Natural killer cell (primary cell): ENCODE results near the gene SPOP. TPM values are rescaled to one million over a fixed set of nuclear protein-coding genes. Genes with fewer than 3 reads are reported as not detected.

ENCODE experiments used
- ATAC-seq, 3 donors: fragments of 150-1000 bp in 2 of 3; fragments of 200-7000 bp in 1 of 3; cut with Tn5 transposase; 1 replicate in 1 of 3; 2 replicates in 2 of 3; pipeline ENCODE4 v1.10.0; 2021; ENCODE audit warnings: mild to moderate bottlenecking in 2 of 3, moderate library complexity in 2 of 3
- DNase-seq, 2 donors: peaks; one replicate each; pipeline versions ENCODE4 v3.0.0 to v3.0.0-alpha.2; 2013 to 2021; ENCODE audit warnings: mixed read lengths in 1 of 2
- H3K27ac ChIP-seq: one replicate; pipeline ENCODE4 v1.5.1; 2013; ENCODE audit warnings: mild to moderate bottlenecking, low read length
- H3K27me3 ChIP-seq: one replicate; pipeline ENCODE4 v1.6.1; 2013; ENCODE audit warnings: low read length; ENCODE audit not compliant: control insufficient read depth, insufficient read depth
- H3K36me3 ChIP-seq: one replicate; pipeline ENCODE4 v1.6.1; 2013; ENCODE audit warnings: low read length; ENCODE audit not compliant: control insufficient read depth, insufficient read depth
- H3K4me1 ChIP-seq: one replicate; pipeline ENCODE4 v1.6.1; 2013; ENCODE audit warnings: low read length; ENCODE audit not compliant: control insufficient read depth, insufficient read depth
- H3K4me3 ChIP-seq: one replicate; pipeline ENCODE4 v1.5.1; 2013; ENCODE audit warnings: low read length
- H3K9me3 ChIP-seq: one replicate; pipeline ENCODE4 v1.6.1; 2013; ENCODE audit warnings: low read length; ENCODE audit not compliant: control insufficient read depth, insufficient read depth
- H3K27ac Mint-ChIP-seq, 2 donors: one replicate each; pipeline ENCODE4 v1.8.0; 2022; ENCODE audit warnings: mild to moderate bottlenecking in 2 of 2, mixed read lengths in 2 of 2, moderate library complexity in 1 of 2
- H3K27me3 Mint-ChIP-seq, 2 donors: one replicate each; pipeline ENCODE4 v1.8.0; 2022; ENCODE audit warnings: low read depth in 2 of 2, mixed read lengths in 2 of 2
- H3K36me3 Mint-ChIP-seq: one replicate; pipeline ENCODE4 v1.8.0; 2022; ENCODE audit warnings: mixed read lengths
- H3K4me1 Mint-ChIP-seq, 2 donors: one replicate each; pipeline ENCODE4 v1.8.0; 2022; ENCODE audit warnings: mixed read lengths in 2 of 2
- H3K4me3 Mint-ChIP-seq: one replicate; pipeline ENCODE4 v1.8.0; 2022; ENCODE audit warnings: mild to moderate bottlenecking, moderate library complexity, mixed read lengths
- H3K9me3 Mint-ChIP-seq, 2 donors: one replicate each; pipeline ENCODE4 v1.8.0; 2022; ENCODE audit warnings: mixed read lengths in 2 of 2
- WGBS: methylation state at CpG from one replicate; pipeline ENCODE4 v1.1.7; 2013; ENCODE audit warnings: missing lambda C conversion rate; ENCODE audit not compliant: insufficient coverage; 5-methylcytosine and 5-hydroxymethylcytosine counted together
- intact Hi-C: fragments of 100-400 bp; cut with micrococcal nuclease; formaldehyde crosslinking; loops from one replicate; pipeline ENCODE4 v1.14.2; 2022
- total RNA-seq, 4 donors: library from RNA; stranded (reverse); fragments of 120-200 nt in 1 of 4; gene quantifications; one replicate each; pipeline versions ENCODE4 v1.2.3 to v1.2.4, GENCODE V29; 2013 to 2022
- TF ChIP-seq, protein P1 (sequence below): fragments of 200-600 bp; IDR thresholded peaks from one replicate; pipeline ENCODE4 v1.8.0; 2022; ENCODE audit warnings: antibody characterized with exemption

SPOP gene
- total RNA-seq, 3 donors from 2014 or later (not counting 1 experiment from before 2014, with no cell fraction given) = 45.4 to 56.5 (median 54.7) TPM

DNA sequence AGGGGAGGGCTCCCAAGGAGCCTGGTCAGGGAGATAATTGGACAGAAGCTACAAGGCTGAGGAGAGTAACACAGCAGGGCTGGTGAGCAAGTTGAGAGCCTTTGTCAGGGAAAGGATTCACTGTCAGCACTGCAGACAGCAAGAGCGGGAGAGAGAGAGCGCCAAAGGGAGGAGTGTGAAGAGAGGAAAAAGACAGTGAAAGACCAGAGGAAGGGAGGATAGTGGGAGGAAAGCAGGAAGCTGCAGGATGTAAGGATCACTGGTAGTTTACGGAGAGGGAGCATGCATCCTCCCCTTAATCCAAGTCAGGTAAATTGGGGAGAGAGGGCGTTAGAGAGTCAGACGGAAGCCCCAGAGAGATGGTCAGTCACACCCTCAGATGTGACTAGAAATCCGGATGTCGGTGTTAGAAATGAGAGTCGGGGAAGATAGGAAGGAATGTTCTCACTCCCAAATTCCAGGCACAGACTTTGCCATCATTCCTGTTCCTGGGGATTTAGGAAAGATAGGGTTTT lies 13.8 kb upstream of the SPOP start:
- intact Hi-C loops = loop anchor here (10.0 kb wide), 1 partner anchor 287 kb away; no protein-coding TSS in a partner anchor
- no peak overlapping the region for H3K4me3 ChIP-seq
- Mint-ChIP-seq H3K36me3 (no peaks in the 10 kb centered on the region), H3K27me3 (no peaks in the 10 kb centered on the region), H3K27ac (no peak overlapping the region), H3K9me3 (no peaks in the 10 kb centered on the region), H3K4me1 (peaks cover 36 to 43% of the 10 kb centered on the region in 2 donors), H3K4me3 (no peak overlapping the region)
- no peaks in the 10 kb centered on the region for H3K27me3 ChIP-seq
- H3K9me3 ChIP-seq = no peaks in the 10 kb centered on the region
- ATAC-seq = no peak
- TF ChIP-seq, protein P1, sequence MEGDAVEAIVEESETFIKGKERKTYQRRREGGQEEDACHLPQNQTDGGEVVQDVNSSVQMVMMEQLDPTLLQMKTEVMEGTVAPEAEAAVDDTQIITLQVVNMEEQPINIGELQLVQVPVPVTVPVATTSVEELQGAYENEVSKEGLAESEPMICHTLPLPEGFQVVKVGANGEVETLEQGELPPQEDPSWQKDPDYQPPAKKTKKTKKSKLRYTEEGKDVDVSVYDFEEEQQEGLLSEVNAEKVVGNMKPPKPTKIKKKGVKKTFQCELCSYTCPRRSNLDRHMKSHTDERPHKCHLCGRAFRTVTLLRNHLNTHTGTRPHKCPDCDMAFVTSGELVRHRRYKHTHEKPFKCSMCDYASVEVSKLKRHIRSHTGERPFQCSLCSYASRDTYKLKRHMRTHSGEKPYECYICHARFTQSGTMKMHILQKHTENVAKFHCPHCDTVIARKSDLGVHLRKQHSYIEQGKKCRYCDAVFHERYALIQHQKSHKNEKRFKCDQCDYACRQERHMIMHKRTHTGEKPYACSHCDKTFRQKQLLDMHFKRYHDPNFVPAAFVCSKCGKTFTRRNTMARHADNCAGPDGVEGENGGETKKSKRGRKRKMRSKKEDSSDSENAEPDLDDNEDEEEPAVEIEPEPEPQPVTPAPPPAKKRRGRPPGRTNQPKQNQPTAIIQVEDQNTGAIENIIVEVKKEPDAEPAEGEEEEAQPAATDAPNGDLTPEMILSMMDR = no peak
- whole genome bisulfite sequencing = 96% methylated on average over 7 of the region's 8 CpGs
- no peaks in the 10 kb centered on the region for H3K36me3 ChIP-seq
- no peak overlapping the region for H3K27ac ChIP-seq
- DNase-seq = no peak
- H3K4me1 ChIP-seq = peaks cover 40% of the 10 kb centered on the region

DNA sequence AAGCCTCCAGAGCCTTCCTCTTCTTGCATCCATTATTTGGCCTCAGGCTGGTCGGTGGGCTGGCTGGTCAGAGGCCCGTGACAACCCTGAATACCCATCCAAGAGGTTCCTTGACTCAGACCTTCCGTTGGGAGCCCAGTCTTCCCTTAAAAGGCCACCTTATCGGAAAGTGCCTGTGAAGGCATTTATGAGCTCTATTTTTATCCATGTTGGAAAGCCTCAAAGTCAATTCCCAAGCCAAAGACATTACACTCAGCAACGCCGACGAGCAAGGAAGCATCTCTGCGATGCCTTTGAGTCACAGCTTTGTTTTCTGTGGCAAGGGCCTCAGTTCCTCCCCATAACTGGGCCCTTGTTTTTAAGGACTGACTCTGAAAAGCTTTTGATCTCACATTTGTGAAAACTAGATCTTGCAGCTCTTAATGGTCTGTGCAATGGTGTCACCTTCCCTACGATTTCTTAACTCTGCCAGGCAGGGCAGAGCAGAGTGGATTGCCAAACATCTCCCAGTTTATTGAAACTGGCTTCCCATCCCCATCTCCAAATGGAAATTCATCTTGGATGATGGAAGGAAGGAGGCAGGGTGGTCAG lies 13.3 kb upstream of the SPOP start:
- no peak overlapping the region for H3K4me3 ChIP-seq
- Mint-ChIP-seq H3K27ac (no peak overlapping the region), H3K4me1 (peaks cover 31 to 39% of the 10 kb centered on the region in 2 donors), H3K36me3 (no peaks in the 10 kb centered on the region), H3K27me3 (no peaks in the 10 kb centered on the region), H3K4me3 (no peak overlapping the region), H3K9me3 (no peaks in the 10 kb centered on the region)
- 93% methylated on average over 9 of the region's 9 CpGs for WGBS
- H3K27me3 ChIP-seq = no peaks in the 10 kb centered on the region
- TF ChIP-seq, protein P1 = no peak
- no peak overlapping the region for H3K27ac ChIP-seq
- intact Hi-C loops = loop anchor here (10.0 kb wide), 1 partner anchor 286 kb away; no protein-coding TSS in a partner anchor
- H3K9me3 ChIP-seq = no peaks in the 10 kb centered on the region
- DNase-seq = no peak
- ATAC-seq = no peak
- no peaks in the 10 kb centered on the region for H3K36me3 ChIP-seq
- H3K4me1 ChIP-seq = peaks cover 35% of the 10 kb centered on the region

DNA sequence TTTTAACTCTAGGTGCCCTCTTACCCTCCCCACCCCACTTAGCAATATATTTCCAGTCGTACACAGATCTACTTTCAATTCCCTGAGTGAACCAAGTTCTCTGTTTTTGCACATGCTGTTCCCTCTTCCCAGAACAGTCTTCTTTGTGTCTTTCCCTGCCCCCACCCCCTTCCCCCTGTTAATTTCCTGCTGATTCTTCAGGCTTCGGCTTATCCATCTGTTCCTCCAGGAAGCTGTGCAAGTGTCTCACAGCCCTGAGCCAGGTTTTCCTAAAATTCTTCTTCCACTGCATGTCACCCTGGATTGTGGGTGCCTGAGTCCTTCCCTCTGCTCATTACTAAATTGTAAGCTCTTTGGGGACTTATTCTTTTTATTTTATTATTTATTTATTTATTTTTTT lies 12.4 kb upstream of the SPOP start:
- Histone ChIP-seq H3K27me3 (no peaks in the 10 kb centered on the region), H3K27ac (no peak overlapping the region), H3K9me3 (no peaks in the 10 kb centered on the region), H3K36me3 (no peaks in the 10 kb centered on the region), H3K4me1 (peaks cover 25% of the 10 kb centered on the region), H3K4me3 (no peak overlapping the region)
- H3K27ac Mint-ChIP-seq = no peak overlapping the region
- H3K27me3 Mint-ChIP-seq = no peaks in the 10 kb centered on the region
- intact Hi-C loops = loop anchor here (10.0 kb wide), 1 partner anchor 285 kb away; no protein-coding TSS in a partner anchor
- WGBS = 84% methylated on average over 2 of the region's 2 CpGs
- DNase-seq (no peak), ATAC-seq (no peak)
- TF ChIP-seq, protein P1 = no peak
- no peaks in the 10 kb centered on the region for H3K9me3 Mint-ChIP-seq
- no peak overlapping the region for H3K4me3 Mint-ChIP-seq
- H3K36me3 Mint-ChIP-seq = no peaks in the 10 kb centered on the region
- H3K4me1 Mint-ChIP-seq = peaks cover 21 to 30% of the 10 kb centered on the region in 2 donors

DNA sequence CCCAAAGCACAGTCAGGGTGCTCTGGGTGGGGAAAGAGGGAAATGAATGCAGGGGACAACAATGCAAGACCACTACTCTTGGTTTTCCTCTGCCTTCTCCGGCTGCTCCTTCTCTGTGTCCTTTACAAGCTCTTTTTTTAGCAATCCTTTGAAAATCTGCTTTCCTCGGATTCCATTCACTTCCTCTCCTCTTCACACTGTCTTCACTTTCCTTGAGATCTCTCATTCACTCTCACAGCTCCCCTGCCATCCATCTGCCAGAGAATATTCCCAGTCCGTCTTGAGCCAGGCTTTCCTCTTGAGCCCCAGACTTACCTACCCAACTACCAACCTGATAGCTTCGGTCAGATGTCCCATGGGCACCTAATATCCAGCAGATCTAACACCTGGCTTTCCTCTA lies 11.0 kb upstream of the SPOP start:
- DNase-seq (no peak), ATAC-seq (no peak)
- Mint-ChIP-seq H3K36me3 (no peaks in the 10 kb centered on the region), H3K4me1 (peaks cover 16 to 24% of the 10 kb centered on the region in 2 donors), H3K27me3 (no peaks in the 10 kb centered on the region), H3K9me3 (no peaks in the 10 kb centered on the region), H3K27ac (peak overlapping the region; percentile 1 to 91), H3K4me3 (peak overlapping the region; percentile 6)
- Histone ChIP-seq H3K4me3 (no peak overlapping the region), H3K27me3 (no peaks in the 10 kb centered on the region), H3K36me3 (no peaks in the 10 kb centered on the region), H3K27ac (no peak overlapping the region), H3K9me3 (no peaks in the 10 kb centered on the region), H3K4me1 (peaks cover 20% of the 10 kb centered on the region)
- TF ChIP-seq, protein P1 = no peak
- intact Hi-C loops = no loop called here
- 94% methylated on average over 4 of the region's 4 CpGs for WGBS
